ENCODE results near the gene RBBP8NL. TPM values are rescaled to one million over a fixed set of nuclear protein-coding genes. Genes with fewer than 3 reads are reported as not detected.

The RBBP8NL gene
- total and polyA plus RNA-seq, 2 experiments from 2014 or later, result 0.10 to 1.1 TPM

DNA sequence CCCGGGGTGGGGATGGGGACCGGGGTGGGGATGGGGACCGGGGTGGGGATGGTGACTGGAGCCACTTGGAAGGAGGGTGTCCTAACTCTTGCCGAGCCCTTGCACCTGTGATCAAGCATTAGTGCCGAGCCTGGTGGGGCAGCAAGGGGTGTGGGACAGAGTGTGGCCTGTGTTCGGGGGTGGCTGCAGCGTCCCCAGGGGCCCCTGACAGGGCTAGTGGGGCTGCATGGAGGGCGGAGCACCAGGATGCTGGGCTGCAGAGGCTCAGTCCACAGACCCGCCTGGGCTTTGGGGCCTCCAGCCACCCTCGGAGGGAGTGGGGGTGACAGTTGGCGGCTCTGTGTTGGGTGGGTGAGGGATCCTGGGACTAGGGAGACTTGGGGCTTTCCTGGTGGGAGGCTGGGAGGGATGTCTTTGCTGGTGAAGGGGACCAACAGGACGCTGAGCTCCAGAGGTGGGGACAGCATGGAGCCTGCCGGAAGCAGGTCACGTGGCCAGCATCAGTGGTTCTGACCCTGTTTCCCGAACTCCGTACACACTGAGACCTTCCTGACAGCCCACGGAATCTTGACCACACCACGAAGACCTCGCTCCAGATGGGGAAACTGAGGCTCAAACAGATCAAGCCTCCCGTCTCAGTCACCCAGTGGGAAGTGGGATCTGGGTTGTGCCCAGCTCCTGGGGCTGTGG lies 4.6 kb downstream of the RBBP8NL start:
- Histone ChIP-seq H3K4me1 (ENCODE audit: insufficient read depth) (peaks cover 13% of the 10 kb centered on the region), H3K36me3 (ENCODE audit: insufficient read depth) (no peaks in the 10 kb centered on the region), H3K27ac (ENCODE audit: low read depth) (no peak overlapping the region), H3F3A (replicated peaks; ENCODE audit: low read depth) (peaks cover 12% of the 10 kb centered on the region), H3K4me3 (no peak overlapping the region), H2AFZ (no peak overlapping the region), H3K4me2 (no peak overlapping the region), H3K79me2 (replicated peaks; ENCODE audit: insufficient read depth) (no peaks in the 10 kb centered on the region), H3K27me3 (ENCODE audit: insufficient read depth) (no peaks in the 10 kb centered on the region), H4K20me1 (replicated peaks; ENCODE audit: insufficient read depth) (no peaks in the 10 kb centered on the region), H3K9me2 (ENCODE audit: insufficient read depth) (no peaks in the 10 kb centered on the region)
- ATAC-seq (no peak), DNase-seq (ENCODE audit: low spot score) (no peak)
- no peaks in the 10 kb centered on the region for H3K36me3 Mint-ChIP-seq (ENCODE audit: low read depth)
- peaks cover 24% of the 10 kb centered on the region for H3K4me1 Mint-ChIP-seq
- no peak overlapping the region for H3K4me3 Mint-ChIP-seq
- H3K27ac Mint-ChIP-seq, result no peak overlapping the region
- H3K27me3 Mint-ChIP-seq (ENCODE audit: insufficient read depth, low read depth, poor library complexity), result peaks cover 4% of the 10 kb centered on the region
- TF ChIP-seq ZNF331 (CRISPR knock-in tag; IDR thresholded peaks at IDR 0.05; ENCODE audit: low read depth), result no peak
- no peak for TF ChIP-seq POLR2AphosphoS5 (IDR thresholded peaks at IDR 0.05; ENCODE audit: low read depth)
- no peak for TF ChIP-seq REST (IDR thresholded peaks at IDR 0.05; ENCODE audit: unreplicated experiment)
- TF ChIP-seq, protein P1, sequence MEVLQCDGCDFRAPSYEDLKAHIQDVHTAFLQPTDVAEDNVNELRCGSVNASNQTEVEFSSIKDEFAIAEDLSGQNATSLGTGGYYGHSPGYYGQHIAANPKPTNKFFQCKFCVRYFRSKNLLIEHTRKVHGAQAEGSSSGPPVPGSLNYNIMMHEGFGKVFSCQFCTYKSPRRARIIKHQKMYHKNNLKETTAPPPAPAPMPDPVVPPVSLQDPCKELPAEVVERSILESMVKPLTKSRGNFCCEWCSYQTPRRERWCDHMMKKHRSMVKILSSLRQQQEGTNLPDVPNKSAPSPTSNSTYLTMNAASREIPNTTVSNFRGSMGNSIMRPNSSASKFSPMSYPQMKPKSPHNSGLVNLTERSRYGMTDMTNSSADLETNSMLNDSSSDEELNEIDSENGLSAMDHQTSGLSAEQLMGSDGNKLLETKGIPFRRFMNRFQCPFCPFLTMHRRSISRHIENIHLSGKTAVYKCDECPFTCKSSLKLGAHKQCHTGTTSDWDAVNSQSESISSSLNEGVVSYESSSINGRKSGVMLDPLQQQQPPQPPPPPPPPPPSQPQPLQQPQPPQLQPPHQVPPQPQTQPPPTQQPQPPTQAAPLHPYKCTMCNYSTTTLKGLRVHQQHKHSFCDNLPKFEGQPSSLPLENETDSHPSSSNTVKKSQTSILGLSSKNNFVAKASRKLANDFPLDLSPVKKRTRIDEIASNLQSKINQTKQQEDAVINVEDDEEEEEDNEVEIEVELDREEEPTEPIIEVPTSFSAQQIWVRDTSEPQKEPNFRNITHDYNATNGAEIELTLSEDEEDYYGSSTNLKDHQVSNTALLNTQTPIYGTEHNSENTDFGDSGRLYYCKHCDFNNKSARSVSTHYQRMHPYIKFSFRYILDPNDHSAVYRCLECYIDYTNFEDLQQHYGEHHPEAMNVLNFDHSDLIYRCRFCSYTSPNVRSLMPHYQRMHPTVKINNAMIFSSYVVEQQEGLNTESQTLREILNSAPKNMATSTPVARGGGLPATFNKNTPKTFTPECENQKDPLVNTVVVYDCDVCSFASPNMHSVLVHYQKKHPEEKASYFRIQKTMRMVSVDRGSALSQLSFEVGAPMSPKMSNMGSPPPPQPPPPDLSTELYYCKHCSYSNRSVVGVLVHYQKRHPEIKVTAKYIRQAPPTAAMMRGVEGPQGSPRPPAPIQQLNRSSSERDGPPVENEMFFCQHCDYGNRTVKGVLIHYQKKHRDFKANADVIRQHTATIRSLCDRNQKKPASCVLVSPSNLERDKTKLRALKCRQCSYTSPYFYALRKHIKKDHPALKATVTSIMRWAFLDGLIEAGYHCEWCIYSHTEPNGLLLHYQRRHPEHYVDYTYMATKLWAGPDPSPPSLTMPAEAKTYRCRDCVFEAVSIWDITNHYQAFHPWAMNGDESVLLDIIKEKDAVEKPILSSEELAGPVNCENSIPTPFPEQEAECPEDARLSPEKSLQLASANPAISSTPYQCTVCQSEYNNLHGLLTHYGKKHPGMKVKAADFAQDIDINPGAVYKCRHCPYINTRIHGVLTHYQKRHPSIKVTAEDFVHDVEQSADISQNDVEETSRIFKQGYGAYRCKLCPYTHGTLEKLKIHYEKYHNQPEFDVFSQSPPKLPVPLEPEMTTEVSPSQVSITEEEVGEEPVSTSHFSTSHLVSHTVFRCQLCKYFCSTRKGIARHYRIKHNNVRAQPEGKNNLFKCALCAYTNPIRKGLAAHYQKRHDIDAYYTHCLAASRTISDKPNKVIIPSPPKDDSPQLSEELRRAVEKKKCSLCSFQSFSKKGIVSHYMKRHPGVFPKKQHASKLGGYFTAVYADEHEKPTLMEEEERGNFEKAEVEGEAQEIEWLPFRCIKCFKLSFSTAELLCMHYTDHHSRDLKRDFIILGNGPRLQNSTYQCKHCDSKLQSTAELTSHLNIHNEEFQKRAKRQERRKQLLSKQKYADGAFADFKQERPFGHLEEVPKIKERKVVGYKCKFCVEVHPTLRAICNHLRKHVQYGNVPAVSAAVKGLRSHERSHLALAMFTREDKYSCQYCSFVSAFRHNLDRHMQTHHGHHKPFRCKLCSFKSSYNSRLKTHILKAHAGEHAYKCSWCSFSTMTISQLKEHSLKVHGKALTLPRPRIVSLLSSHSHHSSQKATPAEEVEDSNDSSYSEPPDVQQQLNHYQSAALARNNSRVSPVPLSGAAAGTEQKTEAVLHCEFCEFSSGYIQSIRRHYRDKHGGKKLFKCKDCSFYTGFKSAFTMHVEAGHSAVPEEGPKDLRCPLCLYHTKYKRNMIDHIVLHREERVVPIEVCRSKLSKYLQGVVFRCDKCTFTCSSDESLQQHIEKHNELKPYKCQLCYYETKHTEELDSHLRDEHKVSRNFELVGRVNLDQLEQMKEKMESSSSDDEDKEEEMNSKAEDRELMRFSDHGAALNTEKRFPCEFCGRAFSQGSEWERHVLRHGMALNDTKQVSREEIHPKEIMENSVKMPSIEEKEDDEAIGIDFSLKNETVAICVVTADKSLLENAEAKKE (CRISPR knock-in tag; IDR thresholded peaks at IDR 0.05), result no peak
- TF ChIP-seq NANOG (IDR thresholded peaks at IDR 0.05; ENCODE audit: borderline replicate concordance), result no peak
- TF ChIP-seq EZH2phosphoT487 (IDR thresholded peaks at IDR 0.05; ENCODE audit: unreplicated experiment), result no peak
- no peak for TF ChIP-seq ZNF114 (CRISPR knock-in tag; IDR thresholded peaks at IDR 0.05)
- TF ChIP-seq, protein P2, sequence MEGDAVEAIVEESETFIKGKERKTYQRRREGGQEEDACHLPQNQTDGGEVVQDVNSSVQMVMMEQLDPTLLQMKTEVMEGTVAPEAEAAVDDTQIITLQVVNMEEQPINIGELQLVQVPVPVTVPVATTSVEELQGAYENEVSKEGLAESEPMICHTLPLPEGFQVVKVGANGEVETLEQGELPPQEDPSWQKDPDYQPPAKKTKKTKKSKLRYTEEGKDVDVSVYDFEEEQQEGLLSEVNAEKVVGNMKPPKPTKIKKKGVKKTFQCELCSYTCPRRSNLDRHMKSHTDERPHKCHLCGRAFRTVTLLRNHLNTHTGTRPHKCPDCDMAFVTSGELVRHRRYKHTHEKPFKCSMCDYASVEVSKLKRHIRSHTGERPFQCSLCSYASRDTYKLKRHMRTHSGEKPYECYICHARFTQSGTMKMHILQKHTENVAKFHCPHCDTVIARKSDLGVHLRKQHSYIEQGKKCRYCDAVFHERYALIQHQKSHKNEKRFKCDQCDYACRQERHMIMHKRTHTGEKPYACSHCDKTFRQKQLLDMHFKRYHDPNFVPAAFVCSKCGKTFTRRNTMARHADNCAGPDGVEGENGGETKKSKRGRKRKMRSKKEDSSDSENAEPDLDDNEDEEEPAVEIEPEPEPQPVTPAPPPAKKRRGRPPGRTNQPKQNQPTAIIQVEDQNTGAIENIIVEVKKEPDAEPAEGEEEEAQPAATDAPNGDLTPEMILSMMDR (conservative IDR thresholded peaks at IDR 0.05; ENCODE audit: low read depth in 2 of 2), result no peak
- TF ChIP-seq CREB1 (CRISPR knock-in tag; IDR thresholded peaks at IDR 0.05; ENCODE audit: low read depth), result no peak
- H3K9me3 Mint-ChIP-seq, result no peaks in the 10 kb centered on the region

Data from GM23338 (cell line).